Liver (tissue), 9 donors: ENCODE data around the gene TEX48. TPM values are rescaled to one million over a fixed set of nuclear protein-coding genes. Genes with fewer than 3 reads are reported as not detected.

ENCODE experiments used
- DNase-seq: peaks from one replicate; pipeline ENCODE4 v3.0.0-alpha.2; 2017; ENCODE audit warnings: low spot score
- H3K27ac ChIP-seq, 2 donors: one replicate each; pipeline ENCODE4 v1.7.0; 2013; ENCODE audit warnings: inconsistent platforms in 2 of 2, low read length in 2 of 2, control low read depth in 1 of 2, low read depth in 1 of 2, mild to moderate bottlenecking in 1 of 2
- H3K27me3 ChIP-seq, 4 donors: one replicate each; pipeline versions ENCODE4 v1.6.1 to v1.7.0; 2013; ENCODE audit warnings: low read length in 3 of 4, inconsistent platforms in 1 of 4, mild to moderate bottlenecking in 1 of 4, moderate library complexity in 1 of 4; ENCODE audit not compliant: control insufficient read depth in 4 of 4, insufficient read depth in 4 of 4
- H3K36me3 ChIP-seq, 4 donors: one replicate each; pipeline versions ENCODE4 v1.6.1 to v1.7.0; 2013; ENCODE audit warnings: low read length in 3 of 4, mild to moderate bottlenecking in 3 of 4, low read depth in 1 of 4, moderate library complexity in 1 of 4; ENCODE audit not compliant: control insufficient read depth in 4 of 4, insufficient read depth in 3 of 4
- H3K4me1 ChIP-seq, 4 donors: one replicate each; pipeline versions ENCODE4 v1.6.1 to v1.7.0; 2013; ENCODE audit warnings: low read length in 3 of 4, mild to moderate bottlenecking in 3 of 4, moderate library complexity in 1 of 4; ENCODE audit not compliant: control insufficient read depth in 4 of 4, insufficient read depth in 4 of 4
- H3K4me3 ChIP-seq, 3 donors: one replicate each; pipeline versions ENCODE4 v1.6.1 to v1.7.0; 2013; ENCODE audit warnings: low read length in 3 of 3, control low read depth in 1 of 3, low read depth in 1 of 3, mild to moderate bottlenecking in 1 of 3
- H3K9ac ChIP-seq, 2 donors: one replicate each; pipeline ENCODE4 v1.7.0; 2013; ENCODE audit warnings: low read length in 2 of 2, mild to moderate bottlenecking in 2 of 2, moderate library complexity in 2 of 2, control low read depth in 1 of 2, low read depth in 1 of 2
- H3K9me3 ChIP-seq, 4 donors: one replicate each; pipeline versions ENCODE4 v1.6.1 to v1.7.0; 2013; ENCODE audit warnings: low read length in 3 of 4; ENCODE audit not compliant: control insufficient read depth in 4 of 4
- ATF3 ChIP-seq: IDR thresholded peaks from 2 replicates; pipeline ENCODE4 v1.6.1; 2016; ENCODE audit warnings: antibody characterized with exemption
- EGR1 ChIP-seq, 2 donors: IDR thresholded peaks; 2 replicates each; pipeline ENCODE4 v1.6.1; 2016 to 2018; ENCODE audit warnings: antibody characterized with exemption in 2 of 2, low read depth in 2 of 2
- FOXA1 ChIP-seq: IDR thresholded peaks from 2 replicates; pipeline ENCODE4 v1.6.1; 2016; ENCODE audit warnings: antibody characterized with exemption
- FOXA2 ChIP-seq: IDR thresholded peaks from 2 replicates; pipeline ENCODE4 v1.6.1; 2016; ENCODE audit warnings: antibody characterized with exemption
- GABPA ChIP-seq, 2 donors: IDR thresholded peaks in 1 of 2; conservative IDR thresholded peaks in 1 of 2; 2 replicates each; pipeline ENCODE4 v1.6.1; 2016; ENCODE audit warnings: antibody characterized with exemption in 2 of 2, mild to moderate bottlenecking in 1 of 2, moderate library complexity in 1 of 2
- HNF4A ChIP-seq, 2 donors: conservative IDR thresholded peaks; 2 replicates each; pipeline ENCODE4 v1.6.1; 2016; ENCODE audit warnings: antibody characterized with exemption in 2 of 2, mild to moderate bottlenecking in 2 of 2
- HNF4G ChIP-seq: IDR thresholded peaks from 2 replicates; pipeline ENCODE4 v1.6.1; 2016; ENCODE audit warnings: antibody characterized with exemption
- JUND ChIP-seq, 2 donors: IDR thresholded peaks; 2 replicates each; pipeline ENCODE4 v1.6.1; 2016; ENCODE audit warnings: antibody characterized with exemption in 2 of 2
- NR2F2 ChIP-seq: IDR thresholded peaks from 2 replicates; pipeline ENCODE4 v1.6.1; 2016; ENCODE audit warnings: antibody characterized with exemption
- RXRA ChIP-seq, 2 donors: IDR thresholded peaks; 2 replicates each; pipeline ENCODE4 v1.6.1; 2017 to 2018; ENCODE audit warnings: antibody characterized with exemption in 2 of 2, mild to moderate bottlenecking in 1 of 2
- SP1 ChIP-seq: IDR thresholded peaks from 2 replicates; pipeline ENCODE4 v1.6.1; 2018; ENCODE audit warnings: antibody characterized with exemption, mild to moderate bottlenecking
- TAF1 ChIP-seq: conservative IDR thresholded peaks from 2 replicates; pipeline ENCODE4 v1.6.1; 2016; ENCODE audit warnings: antibody characterized with exemption, mild to moderate bottlenecking
- YY1 ChIP-seq: IDR thresholded peaks from 2 replicates; pipeline ENCODE4 v1.6.1; 2016; ENCODE audit warnings: antibody characterized with exemption, mild to moderate bottlenecking
- whole genome bisulfite sequencing: extraction: QIAGEN DNeasy Blood & Tissue Kit; methylation state at CpG from one replicate; pipeline ENCODE4 v1.1.7; 2013; 5-methylcytosine and 5-hydroxymethylcytosine counted together
- polyA plus RNA-seq, 2 donors: library from polyadenylated mRNA; stranded (reverse) in 1 of 2; unstranded in 1 of 2; fragments of 200-250 nt in 1 of 2; fragments of >200 nt in 1 of 2; fragmentation: Nextera tagmentation in 1 of 2; extraction: Ambion mirVana in 1 of 2; gene quantifications; one replicate each; pipeline versions ENCODE4 v1.2.1 to v1.2.3, GENCODE V29; 2013 to 2015
- total RNA-seq, 2 donors: library from RNA; depleted of rRNA; stranded (reverse); fragments of >200 nt; gene quantifications; one replicate each; pipeline ENCODE4 v1.2.3, GENCODE V29; 2014
- TF ChIP-seq, protein P1 (sequence below): fragments of 150-350 bp; IDR thresholded peaks from 2 replicates; pipeline ENCODE4 v1.5.1; 2017; ENCODE audit warnings: improper control_type of control experiment, low read depth, low read length; ENCODE audit not compliant: missing input control
- TF ChIP-seq, protein P2 (sequence below): IDR thresholded peaks from 2 replicates; pipeline ENCODE4 v1.6.1; 2016; ENCODE audit warnings: antibody characterized with exemption
- TF ChIP-seq, protein P3 (sequence below): IDR thresholded peaks from 2 replicates; pipeline ENCODE4 v1.6.1; 2016; ENCODE audit warnings: antibody characterized with exemption
- TF ChIP-seq, protein P4 (sequence below): IDR thresholded peaks from 2 replicates; pipeline ENCODE4 v1.6.1; 2016; ENCODE audit warnings: antibody characterized with exemption, mild to moderate bottlenecking
- donor health status: healthy.
- donor health status: healthy.
- donor health status: healthy.
- donor health status: healthy.
- donor health status: healthy.

TEX48 gene
- total and polyA plus RNA-seq, 4 donors = not detected

DNA sequence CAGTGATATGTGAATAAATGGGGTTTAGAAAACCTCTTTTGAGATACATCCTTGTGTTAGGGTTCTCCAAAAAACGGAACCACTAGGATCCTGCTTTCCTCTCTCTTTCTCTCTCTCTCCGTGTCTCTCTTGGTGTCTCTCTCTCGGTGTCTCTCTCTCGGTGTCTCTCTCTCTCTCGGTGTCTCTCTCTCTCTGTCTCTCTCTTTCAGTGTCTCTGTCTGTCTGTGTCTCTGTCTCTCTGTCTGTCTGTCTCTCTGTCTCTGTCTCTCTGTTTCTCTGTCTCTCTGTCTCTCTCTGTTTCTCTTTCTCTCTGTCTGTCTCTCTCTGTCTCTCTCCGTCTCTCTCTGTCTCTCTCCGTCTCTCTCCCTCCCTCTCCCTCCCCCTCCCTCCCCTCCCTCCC lies 7.8 kb upstream of the TEX48 start (continued):
- TF ChIP-seq, protein P1, sequence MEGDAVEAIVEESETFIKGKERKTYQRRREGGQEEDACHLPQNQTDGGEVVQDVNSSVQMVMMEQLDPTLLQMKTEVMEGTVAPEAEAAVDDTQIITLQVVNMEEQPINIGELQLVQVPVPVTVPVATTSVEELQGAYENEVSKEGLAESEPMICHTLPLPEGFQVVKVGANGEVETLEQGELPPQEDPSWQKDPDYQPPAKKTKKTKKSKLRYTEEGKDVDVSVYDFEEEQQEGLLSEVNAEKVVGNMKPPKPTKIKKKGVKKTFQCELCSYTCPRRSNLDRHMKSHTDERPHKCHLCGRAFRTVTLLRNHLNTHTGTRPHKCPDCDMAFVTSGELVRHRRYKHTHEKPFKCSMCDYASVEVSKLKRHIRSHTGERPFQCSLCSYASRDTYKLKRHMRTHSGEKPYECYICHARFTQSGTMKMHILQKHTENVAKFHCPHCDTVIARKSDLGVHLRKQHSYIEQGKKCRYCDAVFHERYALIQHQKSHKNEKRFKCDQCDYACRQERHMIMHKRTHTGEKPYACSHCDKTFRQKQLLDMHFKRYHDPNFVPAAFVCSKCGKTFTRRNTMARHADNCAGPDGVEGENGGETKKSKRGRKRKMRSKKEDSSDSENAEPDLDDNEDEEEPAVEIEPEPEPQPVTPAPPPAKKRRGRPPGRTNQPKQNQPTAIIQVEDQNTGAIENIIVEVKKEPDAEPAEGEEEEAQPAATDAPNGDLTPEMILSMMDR = no peak

DNA sequence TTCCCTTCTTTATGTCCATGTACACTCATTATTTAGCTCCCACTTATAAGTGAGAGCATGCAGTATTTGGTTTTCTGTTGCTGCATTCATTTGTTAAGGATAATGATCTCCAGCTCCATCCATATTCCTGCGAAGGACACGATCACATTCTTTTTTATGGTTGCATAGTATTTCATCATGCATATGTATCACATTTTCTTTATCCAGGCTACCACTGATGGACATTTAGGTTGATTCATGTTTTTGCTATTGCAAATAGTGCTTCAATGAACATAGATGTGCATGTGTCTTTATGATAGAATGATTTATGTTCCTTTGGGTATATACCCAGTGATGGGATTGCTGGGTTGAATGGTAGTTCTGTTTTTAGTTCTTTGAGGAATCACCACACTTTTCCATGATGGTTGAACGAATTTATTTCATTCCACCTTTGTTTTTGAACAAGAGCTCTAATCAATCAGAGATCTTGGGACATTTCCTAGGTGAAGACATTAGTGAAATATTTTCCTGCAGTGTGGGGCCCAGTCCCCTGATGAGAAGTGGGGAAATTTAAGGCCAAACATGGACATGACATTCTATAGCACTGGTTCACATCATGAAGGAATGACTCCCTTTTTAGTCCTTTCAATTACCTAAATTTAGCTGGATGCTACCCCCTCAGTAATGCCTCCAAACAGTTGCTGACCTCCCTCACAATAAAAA lies 7.1 kb upstream of the TEX48 start:
- Histone ChIP-seq H3K4me3 (no peak overlapping the region), H3K4me1 (no peaks in the 10 kb centered on the region), H3K27ac (no peak overlapping the region), H3K9ac (no peak overlapping the region), H3K36me3 (no peaks in the 10 kb centered on the region), H3K9me3 (no peaks in the 10 kb centered on the region), H3K27me3 (no peaks in the 10 kb centered on the region)
- no peak for TF ChIP-seq EGR1 (IDR thresholded peaks at IDR 0.05; ENCODE audit: low read depth in 2 of 2)
- no peak for TF ChIP-seq GABPA (IDR thresholded peaks at IDR 0.05 in 1 of 2, conservative IDR thresholded peaks at IDR 0.05 in 1 of 2)
- TF ChIP-seq FOXA2 = no peak
- TF ChIP-seq TAF1 = no peak
- TF ChIP-seq, protein P2, sequence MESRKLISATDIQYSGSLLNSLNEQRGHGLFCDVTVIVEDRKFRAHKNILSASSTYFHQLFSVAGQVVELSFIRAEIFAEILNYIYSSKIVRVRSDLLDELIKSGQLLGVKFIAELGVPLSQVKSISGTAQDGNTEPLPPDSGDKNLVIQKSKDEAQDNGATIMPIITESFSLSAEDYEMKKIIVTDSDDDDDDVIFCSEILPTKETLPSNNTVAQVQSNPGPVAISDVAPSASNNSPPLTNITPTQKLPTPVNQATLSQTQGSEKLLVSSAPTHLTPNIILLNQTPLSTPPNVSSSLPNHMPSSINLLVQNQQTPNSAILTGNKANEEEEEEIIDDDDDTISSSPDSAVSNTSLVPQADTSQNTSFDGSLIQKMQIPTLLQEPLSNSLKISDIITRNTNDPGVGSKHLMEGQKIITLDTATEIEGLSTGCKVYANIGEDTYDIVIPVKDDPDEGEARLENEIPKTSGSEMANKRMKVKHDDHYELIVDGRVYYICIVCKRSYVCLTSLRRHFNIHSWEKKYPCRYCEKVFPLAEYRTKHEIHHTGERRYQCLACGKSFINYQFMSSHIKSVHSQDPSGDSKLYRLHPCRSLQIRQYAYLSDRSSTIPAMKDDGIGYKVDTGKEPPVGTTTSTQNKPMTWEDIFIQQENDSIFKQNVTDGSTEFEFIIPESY = no peak
- no peak for TF ChIP-seq NR2F2
- no peak for TF ChIP-seq HNF4A (conservative IDR thresholded peaks at IDR 0.05)
- no peak for TF ChIP-seq FOXA1
- no peak for TF ChIP-seq JUND (IDR thresholded peaks at IDR 0.05)
- no peak for TF ChIP-seq ATF3
- no peak for TF ChIP-seq RXRA (IDR thresholded peaks at IDR 0.05)
- TF ChIP-seq, protein P3, sequence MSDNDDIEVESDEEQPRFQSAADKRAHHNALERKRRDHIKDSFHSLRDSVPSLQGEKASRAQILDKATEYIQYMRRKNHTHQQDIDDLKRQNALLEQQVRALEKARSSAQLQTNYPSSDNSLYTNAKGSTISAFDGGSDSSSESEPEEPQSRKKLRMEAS = no peak
- TF ChIP-seq HNF4G = no peak
- DNase-seq = no peak
- WGBS = 92% methylated on average over 3 of the region's 3 CpGs

GRCh38 chr9:114688379-114688778 lies 6.4 kb upstream of the TEX48 start:
- Histone ChIP-seq H3K36me3 (no peaks in the 10 kb centered on the region), H3K4me1 (no peaks in the 10 kb centered on the region), H3K27me3 (no peaks in the 10 kb centered on the region), H3K9ac (no peak overlapping the region), H3K9me3 (no peaks in the 10 kb centered on the region), H3K4me3 (no peak overlapping the region), H3K27ac (no peak overlapping the region)
- DNase-seq = no peak
- WGBS = 96% methylated on average over 4 of the region's 4 CpGs
- TF ChIP-seq HNF4A (conservative IDR thresholded peaks at IDR 0.05) (no peak), YY1 (no peak), TAF1 (no peak), JUND (IDR thresholded peaks at IDR 0.05) (no peak), SP1 (no peak), RXRA (IDR thresholded peaks at IDR 0.05) (no peak), HNF4G (no peak), NR2F2 (no peak)
- TF ChIP-seq, protein P1 = no peak
- TF ChIP-seq, protein P3 = no peak
- TF ChIP-seq, protein P4, sequence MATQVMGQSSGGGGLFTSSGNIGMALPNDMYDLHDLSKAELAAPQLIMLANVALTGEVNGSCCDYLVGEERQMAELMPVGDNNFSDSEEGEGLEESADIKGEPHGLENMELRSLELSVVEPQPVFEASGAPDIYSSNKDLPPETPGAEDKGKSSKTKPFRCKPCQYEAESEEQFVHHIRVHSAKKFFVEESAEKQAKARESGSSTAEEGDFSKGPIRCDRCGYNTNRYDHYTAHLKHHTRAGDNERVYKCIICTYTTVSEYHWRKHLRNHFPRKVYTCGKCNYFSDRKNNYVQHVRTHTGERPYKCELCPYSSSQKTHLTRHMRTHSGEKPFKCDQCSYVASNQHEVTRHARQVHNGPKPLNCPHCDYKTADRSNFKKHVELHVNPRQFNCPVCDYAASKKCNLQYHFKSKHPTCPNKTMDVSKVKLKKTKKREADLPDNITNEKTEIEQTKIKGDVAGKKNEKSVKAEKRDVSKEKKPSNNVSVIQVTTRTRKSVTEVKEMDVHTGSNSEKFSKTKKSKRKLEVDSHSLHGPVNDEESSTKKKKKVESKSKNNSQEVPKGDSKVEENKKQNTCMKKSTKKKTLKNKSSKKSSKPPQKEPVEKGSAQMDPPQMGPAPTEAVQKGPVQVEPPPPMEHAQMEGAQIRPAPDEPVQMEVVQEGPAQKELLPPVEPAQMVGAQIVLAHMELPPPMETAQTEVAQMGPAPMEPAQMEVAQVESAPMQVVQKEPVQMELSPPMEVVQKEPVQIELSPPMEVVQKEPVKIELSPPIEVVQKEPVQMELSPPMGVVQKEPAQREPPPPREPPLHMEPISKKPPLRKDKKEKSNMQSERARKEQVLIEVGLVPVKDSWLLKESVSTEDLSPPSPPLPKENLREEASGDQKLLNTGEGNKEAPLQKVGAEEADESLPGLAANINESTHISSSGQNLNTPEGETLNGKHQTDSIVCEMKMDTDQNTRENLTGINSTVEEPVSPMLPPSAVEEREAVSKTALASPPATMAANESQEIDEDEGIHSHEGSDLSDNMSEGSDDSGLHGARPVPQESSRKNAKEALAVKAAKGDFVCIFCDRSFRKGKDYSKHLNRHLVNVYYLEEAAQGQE = no peak
- TF ChIP-seq, protein P2 = no peak
